OCI-LY1 (cell line): Measurements from ENCODE around the gene KCTD4.

Experiments used
- H2AFZ ChIP-seq: fragments of 200-600 bp; sonication (generic), shearing (Covaris generic); 2 replicates; pipeline ENCODE4 v1.6.0; 2014; ENCODE audit warnings: antibody characterized with exemption, mild to moderate bottlenecking, low read length
- H3F3A ChIP-seq: fragments of 200-600 bp; sonication (generic), shearing (Covaris generic); 2 replicates; pipeline ENCODE4 v1.6.0; 2014; ENCODE audit warnings: mild to moderate bottlenecking, antibody characterized with exemption, low read length, moderate library complexity; ENCODE audit not compliant: insufficient read depth
- H3K27ac ChIP-seq: fragments of 200-600 bp; sonication (generic); 2 replicates; pipeline ENCODE4 v1.5.1; 2014; ENCODE audit warnings: low read length, mixed run types, mild to moderate bottlenecking, low read depth; ENCODE audit not compliant: poor library complexity, severe bottlenecking
- H3K27me3 ChIP-seq: fragments of 200-600 bp; sonication (generic); 2 replicates; pipeline ENCODE4 v1.6.0; 2014; ENCODE audit warnings: antibody characterized with exemption, mild to moderate bottlenecking, low read length, moderate library complexity; ENCODE audit not compliant: insufficient read depth
- H3K36me3 ChIP-seq: fragments of 200-600 bp; sonication (generic); 2 replicates; pipeline ENCODE4 v1.6.1; 2014; ENCODE audit warnings: mild to moderate bottlenecking, antibody characterized with exemption, low read length, moderate library complexity, mixed read lengths; ENCODE audit not compliant: insufficient read depth
- H3K4me1 ChIP-seq: fragments of 200-600 bp; sonication (generic); 2 replicates; pipeline ENCODE4 v1.5.1; 2014; ENCODE audit warnings: mild to moderate bottlenecking, low read length, moderate library complexity; ENCODE audit not compliant: insufficient read depth, severe bottlenecking
- H3K4me2 ChIP-seq: fragments of 200-600 bp; sonication (generic), shearing (Covaris generic); 2 replicates; pipeline ENCODE4 v1.6.1; 2014; ENCODE audit warnings: low read length
- H3K4me3 ChIP-seq: fragments of 200-600 bp; sonication (generic); 2 replicates; pipeline ENCODE4 v1.5.1; 2014; ENCODE audit warnings: low read length, low read depth, mild to moderate bottlenecking, mixed read lengths; ENCODE audit not compliant: poor library complexity, severe bottlenecking
- H3K79me2 ChIP-seq: fragments of 200-600 bp; shearing (Covaris generic); 2 replicates; pipeline ENCODE4 v1.6.1; 2016; ENCODE audit warnings: mixed run types, low read length, mixed read lengths; ENCODE audit not compliant: insufficient read depth
- H3K9ac ChIP-seq: fragments of 200-600 bp; sonication (generic), shearing (Covaris generic); 2 replicates; pipeline ENCODE4 v1.6.1; 2014; ENCODE audit warnings: mild to moderate bottlenecking, low read length, mixed read lengths
- H3K9me2 ChIP-seq: fragments of 200-600 bp; sonication (generic), shearing (Covaris generic); 2 replicates; pipeline ENCODE4 v1.6.1; 2014; ENCODE audit warnings: low read depth, mild to moderate bottlenecking, low read length, mixed read lengths
- H3K9me3 ChIP-seq: fragments of 200-600 bp; shearing (Covaris generic); 2 replicates; pipeline ENCODE4 v1.6.1; 2014; ENCODE audit warnings: low read length, mixed read lengths
- H4K20me1 ChIP-seq: fragments of 200-600 bp; sonication (generic), shearing (Covaris generic); 2 replicates; pipeline ENCODE4 v1.6.0; 2016; ENCODE audit warnings: mild to moderate bottlenecking, low read length; ENCODE audit not compliant: insufficient read depth
- EZH2 ChIP-seq: fragments of 200-600 bp; sonication (generic), shearing (Covaris generic); IDR thresholded peaks from 2 replicates; pipeline ENCODE4 v1.8.0; 2017; ENCODE audit warnings: borderline replicate concordance, mixed run types, mild to moderate bottlenecking, antibody characterized with exemption, low read length, moderate library complexity, mixed read lengths
- TF ChIP-seq, protein P1 (sequence below): fragments of 200-600 bp; sonication (generic), shearing (Covaris generic); IDR thresholded peaks from 2 replicates; pipeline ENCODE4 v1.5.1; 2017; ENCODE audit warnings: mild to moderate bottlenecking, antibody characterized with exemption, low read length, moderate library complexity, mixed read lengths

Gene KCTD4

DNA sequence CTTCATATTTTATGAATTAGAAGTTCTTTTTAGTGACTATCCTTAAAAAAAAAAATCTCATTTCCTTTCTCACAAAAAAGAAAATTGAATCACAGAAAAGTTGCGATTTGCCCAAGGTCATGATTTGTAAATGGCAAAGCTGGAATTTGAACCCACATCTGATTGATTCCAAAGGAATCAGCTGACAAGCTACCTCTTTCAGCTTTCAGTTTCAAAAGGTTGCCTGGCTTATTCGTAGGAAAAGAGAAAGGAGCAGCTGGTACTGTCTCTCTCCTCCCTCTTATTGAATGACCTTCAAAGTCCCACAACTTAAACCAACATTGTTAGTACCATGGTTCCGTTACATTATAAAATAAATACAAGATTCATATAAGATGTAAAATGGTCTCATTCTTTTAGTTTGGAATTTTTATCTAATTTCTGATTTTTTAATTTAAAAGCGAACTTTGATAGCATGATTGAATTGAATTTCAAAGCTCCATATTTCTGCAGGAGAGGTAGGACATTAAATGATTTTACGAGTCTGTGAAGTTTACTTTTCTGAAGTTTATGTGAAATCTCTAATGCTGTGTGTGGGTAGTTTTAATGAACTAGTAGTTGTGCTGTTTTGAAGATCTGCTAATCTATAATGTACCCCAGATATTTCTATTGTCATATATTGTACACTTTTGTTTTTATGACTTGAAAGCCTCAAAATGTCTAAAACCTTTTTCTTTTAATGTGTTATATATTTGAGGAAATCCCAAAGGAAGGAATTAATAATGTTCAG lies 18.5 kb upstream of the KCTD4 start:
- no peak overlapping the region for H3K27ac ChIP-seq
- H3K9me3 ChIP-seq = no peaks in the 10 kb centered on the region
- H3K9me2 ChIP-seq = no peaks in the 10 kb centered on the region
- H3K4me1 ChIP-seq = no peaks in the 10 kb centered on the region
- no peak overlapping the region for H3K4me2 ChIP-seq
- H3K79me2 ChIP-seq = 0 out of 2 replicates have a peak, but pooled peaks cover 5% of the 10 kb centered on the region
- no peaks in the 10 kb centered on the region for H4K20me1 ChIP-seq
- H3K4me3 ChIP-seq = no peak overlapping the region
- TF ChIP-seq EZH2 = no peak
- TF ChIP-seq, protein P1, sequence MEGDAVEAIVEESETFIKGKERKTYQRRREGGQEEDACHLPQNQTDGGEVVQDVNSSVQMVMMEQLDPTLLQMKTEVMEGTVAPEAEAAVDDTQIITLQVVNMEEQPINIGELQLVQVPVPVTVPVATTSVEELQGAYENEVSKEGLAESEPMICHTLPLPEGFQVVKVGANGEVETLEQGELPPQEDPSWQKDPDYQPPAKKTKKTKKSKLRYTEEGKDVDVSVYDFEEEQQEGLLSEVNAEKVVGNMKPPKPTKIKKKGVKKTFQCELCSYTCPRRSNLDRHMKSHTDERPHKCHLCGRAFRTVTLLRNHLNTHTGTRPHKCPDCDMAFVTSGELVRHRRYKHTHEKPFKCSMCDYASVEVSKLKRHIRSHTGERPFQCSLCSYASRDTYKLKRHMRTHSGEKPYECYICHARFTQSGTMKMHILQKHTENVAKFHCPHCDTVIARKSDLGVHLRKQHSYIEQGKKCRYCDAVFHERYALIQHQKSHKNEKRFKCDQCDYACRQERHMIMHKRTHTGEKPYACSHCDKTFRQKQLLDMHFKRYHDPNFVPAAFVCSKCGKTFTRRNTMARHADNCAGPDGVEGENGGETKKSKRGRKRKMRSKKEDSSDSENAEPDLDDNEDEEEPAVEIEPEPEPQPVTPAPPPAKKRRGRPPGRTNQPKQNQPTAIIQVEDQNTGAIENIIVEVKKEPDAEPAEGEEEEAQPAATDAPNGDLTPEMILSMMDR = no peak
- H3K27me3 ChIP-seq = no peaks in the 10 kb centered on the region
- H3F3A ChIP-seq = no peaks in the 10 kb centered on the region
- no peak overlapping the region for H2AFZ ChIP-seq
- no peaks in the 10 kb centered on the region for H3K36me3 ChIP-seq
- H3K9ac ChIP-seq = no peak overlapping the region

DNA sequence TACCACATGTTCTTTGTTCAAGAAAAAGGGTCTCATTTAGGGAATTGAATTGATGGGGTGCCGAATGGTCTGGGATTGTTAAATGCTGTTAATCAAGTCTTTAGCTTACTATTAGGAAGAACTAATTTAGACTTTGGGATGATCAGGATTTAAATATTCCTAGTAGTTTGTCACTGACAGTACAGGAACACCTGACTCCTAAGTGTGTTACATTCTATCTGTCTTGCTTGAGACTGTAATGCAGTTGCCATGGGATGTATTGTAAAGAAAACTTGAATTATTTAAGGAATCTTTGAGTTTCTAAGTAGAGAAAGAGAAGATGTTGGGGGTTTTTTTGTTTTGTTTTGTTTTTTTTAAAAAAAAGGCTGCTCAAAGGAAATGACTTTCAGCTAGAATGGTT lies 17.8 kb upstream of the KCTD4 start:
- Histone ChIP-seq H4K20me1 (no peaks in the 10 kb centered on the region), H3K4me1 (no peaks in the 10 kb centered on the region), H3K79me2 (no peaks in the 10 kb centered on the region), H3K27ac (no peak overlapping the region), H3K9me3 (no peaks in the 10 kb centered on the region), H3K36me3 (no peaks in the 10 kb centered on the region), H3K27me3 (no peaks in the 10 kb centered on the region), H2AFZ (no peak overlapping the region), H3K4me2 (no peak overlapping the region), H3K4me3 (no peak overlapping the region), H3K9me2 (no peaks in the 10 kb centered on the region), H3K9ac (no peak overlapping the region), H3F3A (no peaks in the 10 kb centered on the region)
- TF ChIP-seq, protein P1 = no peak
- no peak for TF ChIP-seq EZH2

DNA sequence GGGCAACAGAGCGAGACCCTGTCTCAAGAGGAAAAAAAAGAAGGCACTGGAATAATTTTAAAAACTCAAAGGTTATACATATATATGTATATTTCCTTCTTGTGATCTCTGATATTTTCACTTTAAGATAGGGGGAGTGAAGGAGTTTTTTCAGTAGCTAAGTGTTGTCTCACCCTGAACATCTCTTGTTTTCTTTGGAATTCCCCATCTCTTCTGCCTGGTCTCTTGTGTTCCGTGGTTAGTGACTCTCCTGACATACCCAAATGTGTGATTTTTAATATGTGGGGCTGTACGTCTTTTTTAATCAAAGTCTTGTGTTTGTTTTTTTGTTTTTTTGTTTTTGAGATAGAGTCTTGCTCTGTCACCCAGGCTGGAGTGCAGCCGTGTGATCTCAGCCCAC lies 15.3 kb upstream of the KCTD4 start:
- Histone ChIP-seq H3K27me3 (no peaks in the 10 kb centered on the region), H3F3A (no peaks in the 10 kb centered on the region), H3K9me3 (no peaks in the 10 kb centered on the region), H3K4me1 (no peaks in the 10 kb centered on the region), H3K9me2 (no peaks in the 10 kb centered on the region), H3K79me2 (no peaks in the 10 kb centered on the region), H3K27ac (no peak overlapping the region), H3K9ac (no peak overlapping the region), H4K20me1 (no peaks in the 10 kb centered on the region), H3K4me3 (no peak overlapping the region), H3K36me3 (no peaks in the 10 kb centered on the region), H2AFZ (no peak overlapping the region), H3K4me2 (no peak overlapping the region)
- TF ChIP-seq, protein P1 = no peak
- TF ChIP-seq EZH2 = no peak
